ENCODE measurements around the gene TOMM34.

GRCh38 chr20:44960103-44960852, at the start of gene TOMM34:
- no peak for TF ChIP-seq CTCF (IDR thresholded peaks at IDR 0.05; ENCODE audit: low read depth, low read length)
- TF ChIP-seq MAX (IDR thresholded peaks at IDR 0.05; ENCODE audit: low read depth, low read length), result peak; percentile 95
- TF ChIP-seq POLR2A (IDR thresholded peaks at IDR 0.05; ENCODE audit: extremely low read depth, insufficient read length), result peak; percentile 88
- TF ChIP-seq MYC (IDR thresholded peaks at IDR 0.05; ENCODE audit: low read depth, low read length), result peak; percentile 98
